Neuronal stem cell (in vitro differentiated cells): ENCODE results near the gene TMEM182.

Experiments
- DNase-seq: peaks from one replicate; pipeline ENCODE4 v3.0.0-alpha.2; 2013; ENCODE audit warnings: low spot score
- H2AFZ ChIP-seq: one replicate; pipeline ENCODE4 v1.6.1; 2013; ENCODE audit warnings: mild to moderate bottlenecking, low read length, inconsistent platforms
- H2AK5ac ChIP-seq: 2 replicates; pipeline ENCODE4 v1.6.1; 2013; ENCODE audit warnings: low read depth, mild to moderate bottlenecking, inconsistent platforms, low read length, moderate library complexity, mixed read lengths
- H2BK120ac ChIP-seq: 2 replicates; pipeline ENCODE4 v1.6.1; 2013; ENCODE audit warnings: low read depth, mild to moderate bottlenecking, inconsistent platforms, low read length, moderate library complexity, mixed read lengths
- H2BK12ac ChIP-seq: one replicate; pipeline ENCODE4 v1.6.1; 2013; ENCODE audit warnings: low read length, inconsistent platforms
- H2BK15ac ChIP-seq: 2 replicates; pipeline ENCODE4 v1.6.1; 2013; ENCODE audit warnings: mild to moderate bottlenecking, low read length, inconsistent platforms, mixed read lengths
- H2BK5ac ChIP-seq: one replicate; pipeline ENCODE4 v1.6.1; 2013; ENCODE audit warnings: inconsistent platforms, mild to moderate bottlenecking, low read length, moderate library complexity
- H3K14ac ChIP-seq: one replicate; pipeline ENCODE4 v1.6.1; 2013; ENCODE audit warnings: low read length, inconsistent platforms
- H3K18ac ChIP-seq: 2 replicates; pipeline ENCODE4 v1.6.1; 2013; ENCODE audit warnings: low read length, inconsistent platforms
- H3K23ac ChIP-seq: 2 replicates; pipeline ENCODE4 v1.6.1; 2013; ENCODE audit warnings: low read depth, mild to moderate bottlenecking, mixed read lengths, low read length, inconsistent platforms; ENCODE audit not compliant: poor library complexity
- H3K27ac ChIP-seq: replicated peaks from 3 replicates; pipeline ENCODE4 v1.5.1; 2013; ENCODE audit warnings: low read length, inconsistent platforms
- H3K27me3 ChIP-seq, 3 experiments: 2 replicates each; pipeline ENCODE4 v1.6.1; 2013; ENCODE audit warnings: low read length in 3 of 3, mild to moderate bottlenecking in 2 of 3, inconsistent platforms in 1 of 3, low read depth in 1 of 3, mixed read lengths in 1 of 3, moderate library complexity in 1 of 3; ENCODE audit not compliant: control insufficient read depth in 3 of 3, insufficient read depth in 3 of 3
- H3K36me3 ChIP-seq, 2 donors: replicated peaks in 1 of 2; 2 replicates each; pipeline ENCODE4 v1.6.1; 2013; ENCODE audit warnings: low read length in 2 of 2; ENCODE audit not compliant: control insufficient read depth in 2 of 2, insufficient read depth in 2 of 2
- H3K4ac ChIP-seq: 2 replicates; pipeline ENCODE4 v1.6.1; 2013; ENCODE audit warnings: inconsistent platforms, mild to moderate bottlenecking, low read length, moderate library complexity
- H3K4me1 ChIP-seq, 2 donors: 1 replicate in 1 of 2; 2 replicates in 1 of 2; pipeline ENCODE4 v1.6.1; 2013; ENCODE audit warnings: low read length in 2 of 2, low read depth in 1 of 2; ENCODE audit not compliant: control insufficient read depth in 2 of 2, insufficient read depth in 1 of 2
- H3K4me2 ChIP-seq: one replicate; pipeline ENCODE4 v1.6.1; 2013; ENCODE audit warnings: mild to moderate bottlenecking, low read length, inconsistent platforms; ENCODE audit not compliant: insufficient read depth, poor library complexity, severe bottlenecking
- H3K4me3 ChIP-seq, 2 donors: 2 replicates each; pipeline ENCODE4 v1.5.1; 2013; ENCODE audit warnings: low read length in 2 of 2, mild to moderate bottlenecking in 2 of 2, inconsistent platforms in 1 of 2, moderate library complexity in 1 of 2
- H3K79me1 ChIP-seq: one replicate; pipeline ENCODE4 v1.6.1; 2013; ENCODE audit warnings: low read depth, mild to moderate bottlenecking, inconsistent platforms, low read length, moderate library complexity
- H3K9ac ChIP-seq: one replicate; pipeline ENCODE4 v1.6.1; 2013; ENCODE audit warnings: mild to moderate bottlenecking, low read depth, low read length, inconsistent platforms; ENCODE audit not compliant: poor library complexity
- H3K9me3 ChIP-seq, 2 donors: replicated peaks in 1 of 2; 2 replicates each; pipeline versions ENCODE3 to v1.6.1; 2013; ENCODE audit warnings: low read length in 2 of 2, mild to moderate bottlenecking in 2 of 2, inconsistent platforms in 1 of 2, low read depth in 1 of 2, mixed read lengths in 1 of 2, moderate library complexity in 1 of 2; ENCODE audit not compliant: control insufficient read depth in 2 of 2, insufficient read depth in 1 of 2
- H4K8ac ChIP-seq: one replicate; pipeline ENCODE4 v1.6.1; 2013; ENCODE audit warnings: low read depth, mild to moderate bottlenecking, inconsistent platforms, low read length, moderate library complexity
- H4K91ac ChIP-seq: one replicate; pipeline ENCODE4 v1.6.1; 2013; ENCODE audit warnings: low read length, low read depth, mild to moderate bottlenecking, inconsistent platforms; ENCODE audit not compliant: poor library complexity
- WGBS, 2 donors: extraction: QIAGEN DNeasy Blood & Tissue Kit; methylation state at CpG; one replicate each; pipeline ENCODE4 v1.1.7; 2013; ENCODE audit warnings: missing lambda C conversion rate in 2 of 2, mixed read lengths in 1 of 2; ENCODE audit not compliant: insufficient read length in 2 of 2, insufficient replicate concordance in 1 of 2; ENCODE audit errors: extremely low coverage in 2 of 2; 5-methylcytosine and 5-hydroxymethylcytosine counted together

The TMEM182 gene

DNA sequence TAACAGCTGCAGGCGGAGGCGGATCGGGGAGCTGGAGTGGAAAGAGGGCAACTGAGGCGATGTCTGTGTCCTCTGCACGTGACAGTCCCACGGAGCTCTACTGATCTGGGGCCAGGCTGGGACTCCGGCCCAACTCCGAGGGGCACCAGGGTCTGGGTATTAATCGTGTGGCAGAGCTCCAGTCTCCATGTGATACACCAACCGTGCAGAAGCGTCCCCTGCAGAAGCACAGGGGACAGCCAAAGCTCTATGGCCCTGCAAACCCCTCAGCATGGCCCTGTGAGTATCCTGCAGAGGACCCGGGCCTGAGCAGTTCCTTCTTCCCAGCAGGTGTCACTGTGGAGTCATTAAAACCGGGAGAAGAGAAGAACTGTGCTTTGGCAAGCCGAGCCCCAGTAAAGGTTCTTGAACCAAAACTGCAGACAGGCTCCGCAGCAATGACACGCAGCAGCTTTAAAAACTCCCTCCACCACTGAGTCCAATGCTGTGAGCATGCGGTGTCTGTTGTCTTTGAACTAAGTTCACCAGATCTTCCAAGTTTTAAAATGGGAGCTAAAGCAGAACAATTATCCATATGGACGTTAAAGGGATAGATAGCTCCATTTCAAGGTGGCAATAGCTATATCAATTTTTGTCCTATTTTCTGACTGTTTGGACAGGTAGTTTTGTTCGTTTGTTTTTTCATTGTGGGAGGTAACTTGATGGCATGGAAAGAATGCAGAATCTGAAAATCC lies 79.4 kb downstream of the TMEM182 start:
- Histone ChIP-seq H2AK5ac (peak overlapping the region; percentile 27), H3K14ac (no peak overlapping the region), H3K4ac (no peak overlapping the region), H3K27ac (no peak overlapping the region), H3K18ac (peak overlapping the region; percentile 84), H3K9ac (no peak overlapping the region), H3K36me3 (no peaks in the 10 kb centered on the region), H2BK15ac (no peak overlapping the region), H2AFZ (peak overlapping the region; percentile 68), H3K9me3 (no peaks in the 10 kb centered on the region), H3K79me1 (no peaks in the 10 kb centered on the region), H2BK12ac (no peak overlapping the region), H2BK5ac (no peak overlapping the region), H3K23ac (peak overlapping the region; percentile 17), H4K91ac (no peak overlapping the region), H4K8ac (no peak overlapping the region), H2BK120ac (no peak overlapping the region), H3K27me3 (no peaks in the 10 kb centered on the region), H3K4me2 (no peak overlapping the region), H3K4me3 (no peak overlapping the region), H3K4me1 (no peaks in the 10 kb centered on the region)
- WGBS, 2 donors = no CpG with 5 or more reads among the region's 19 CpGs
- peak; percentile 64 for DNase-seq

DNA sequence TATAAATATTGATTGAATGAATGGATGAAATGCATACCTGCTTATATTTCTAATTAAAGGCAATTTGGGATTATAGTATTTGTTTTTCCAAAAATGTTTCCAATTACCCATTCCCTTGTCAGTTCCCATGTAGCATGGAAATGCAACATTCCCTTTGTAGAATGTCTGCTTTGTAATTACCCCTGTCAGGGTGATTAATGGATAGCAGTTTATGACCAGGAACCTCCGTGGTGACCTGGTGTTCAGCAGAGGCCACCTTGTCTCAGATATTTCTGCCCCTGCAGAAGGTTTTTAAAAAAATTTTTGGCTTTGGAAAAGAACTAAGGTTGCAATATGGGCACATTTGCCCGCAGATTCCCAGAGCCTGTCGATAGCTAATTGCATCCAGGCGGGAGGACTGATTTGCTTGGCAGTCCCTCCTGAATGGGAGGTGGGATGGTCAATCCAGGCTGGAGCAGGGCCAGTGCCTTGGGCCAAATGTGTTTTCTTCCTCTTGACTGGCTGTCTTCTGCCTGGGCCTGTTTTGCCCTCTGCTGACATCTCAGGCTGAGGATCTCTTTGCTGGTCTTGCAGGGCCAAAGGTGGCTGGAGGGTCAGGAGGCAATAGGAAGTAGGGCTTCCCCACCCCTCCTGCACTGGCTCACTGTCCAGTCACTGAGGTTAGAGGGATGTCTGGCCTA lies 82.1 kb downstream of the TMEM182 start:
- DNase-seq = no peak
- H3K14ac ChIP-seq = peak overlapping the region; percentile 17
- no peak overlapping the region for H3K23ac ChIP-seq
- no peak overlapping the region for H3K4me3 ChIP-seq
- no peak overlapping the region for H3K9ac ChIP-seq
- H3K9me3 ChIP-seq = no peaks in the 10 kb centered on the region
- H3K27ac ChIP-seq = no peak overlapping the region
- no peaks in the 10 kb centered on the region for H3K79me1 ChIP-seq
- no peak overlapping the region for H3K18ac ChIP-seq
- no peak overlapping the region for H3K4ac ChIP-seq
- H2AFZ ChIP-seq = no peak overlapping the region
- H4K91ac ChIP-seq = no peak overlapping the region
- no CpG with 5 or more reads among the region's 4 CpGs for WGBS, 2 donors
- H2BK15ac ChIP-seq = no peak overlapping the region
- peaks cover 0 to 2% of the 10 kb centered on the region in 2 donors for H3K4me1 ChIP-seq
- H3K36me3 ChIP-seq = no peaks in the 10 kb centered on the region
- H2BK5ac ChIP-seq = no peak overlapping the region
- H3K4me2 ChIP-seq = no peak overlapping the region
- no peaks in the 10 kb centered on the region for H3K27me3 ChIP-seq
- H4K8ac ChIP-seq = no peak overlapping the region
- H2AK5ac ChIP-seq = no peak overlapping the region
- no peak overlapping the region for H2BK120ac ChIP-seq
- H2BK12ac ChIP-seq = no peak overlapping the region

DNA sequence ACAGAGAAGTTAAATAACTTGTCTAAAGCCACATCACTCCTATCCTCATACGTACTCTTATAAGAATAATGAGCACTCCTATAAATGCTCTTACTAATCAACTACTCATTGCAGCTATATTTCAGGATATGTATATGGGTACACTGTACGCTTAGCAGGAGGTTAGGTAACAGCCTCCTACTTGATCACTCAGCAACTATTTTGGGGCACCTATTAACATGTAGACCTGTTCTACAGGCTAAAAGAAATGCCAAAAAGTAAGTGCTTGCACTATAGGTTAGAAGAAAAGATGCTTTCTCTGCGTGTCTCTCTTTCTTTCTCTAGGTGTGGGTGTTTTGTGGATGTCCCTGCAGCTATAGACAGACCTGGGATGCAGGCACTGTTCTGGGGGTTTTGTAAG lies 83.1 kb downstream of the TMEM182 start:
- DNase-seq = no peak
- Histone ChIP-seq H2BK120ac (no peak overlapping the region), H2BK15ac (no peak overlapping the region), H3K14ac (no peak overlapping the region), H3K4me3 (no peak overlapping the region), H3K27me3 (no peaks in the 10 kb centered on the region), H3K9ac (no peak overlapping the region), H3K18ac (no peak overlapping the region), H3K9me3 (no peaks in the 10 kb centered on the region), H3K4ac (no peak overlapping the region), H4K91ac (no peak overlapping the region), H2AK5ac (no peak overlapping the region), H3K79me1 (no peaks in the 10 kb centered on the region), H2AFZ (no peak overlapping the region), H3K4me2 (no peak overlapping the region), H2BK12ac (no peak overlapping the region), H4K8ac (no peak overlapping the region), H2BK5ac (no peak overlapping the region), H3K27ac (no peak overlapping the region), H3K4me1 (peaks cover 0 to 3% of the 10 kb centered on the region in 2 donors), H3K23ac (no peak overlapping the region), H3K36me3 (no peaks in the 10 kb centered on the region)
- WGBS, 2 donors = no CpG with 5 or more reads among the region's 3 CpGs

- Histone ChIP-seq H3K4me1 (peaks cover 0 to 3% of the 10 kb centered on the region in 2 donors), H4K8ac (no peak overlapping the region), H2BK15ac (no peak overlapping the region), H2BK120ac (no peak overlapping the region), H2BK5ac (no peak overlapping the region), H3K27me3 (no peaks in the 10 kb centered on the region), H3K4me3 (no peak overlapping the region), H3K18ac (no peak overlapping the region), H3K23ac (no peak overlapping the region), H3K4me2 (no peak overlapping the region), H2AK5ac (no peak overlapping the region), H3K79me1 (no peaks in the 10 kb centered on the region), H3K9ac (no peak overlapping the region), H3K14ac (no peak overlapping the region), H3K4ac (no peak overlapping the region), H3K27ac (no peak overlapping the region), H3K36me3 (no peaks in the 10 kb centered on the region), H4K91ac (no peak overlapping the region), H2AFZ (peak overlapping the region; percentile 43), H2BK12ac (no peak overlapping the region), H3K9me3 (no peaks in the 10 kb centered on the region)
- WGBS, 2 donors = no CpG with 5 or more reads among the region's 12 CpGs
- DNase-seq = peak; percentile 79
Observed at GRCh38 chr2:102848366-102848839, 86.6 kb downstream of the TMEM182 start.
